Liver (tissue), 3 donors: Measurements from ENCODE around the gene TRAFD1.

Experiments used
- ATF3 ChIP-seq: IDR thresholded peaks from 2 replicates; pipeline ENCODE4 v1.6.1; 2016; ENCODE audit warnings: antibody characterized with exemption
- CTCF ChIP-seq: fragments of 150-350 bp; IDR thresholded peaks from 2 replicates; pipeline ENCODE4 v1.5.1; 2017; ENCODE audit warnings: improper control_type of control experiment, low read depth, low read length; ENCODE audit not compliant: missing input control
- EGR1 ChIP-seq, 2 donors: IDR thresholded peaks; 2 replicates each; pipeline ENCODE4 v1.6.1; 2016 to 2018; ENCODE audit warnings: antibody characterized with exemption in 2 of 2, low read depth in 2 of 2
- FOXA2 ChIP-seq: IDR thresholded peaks from 2 replicates; pipeline ENCODE4 v1.6.1; 2016; ENCODE audit warnings: antibody characterized with exemption
- GABPA ChIP-seq, 2 donors: IDR thresholded peaks in 1 of 2; conservative IDR thresholded peaks in 1 of 2; 2 replicates each; pipeline ENCODE4 v1.6.1; 2016; ENCODE audit warnings: antibody characterized with exemption in 2 of 2, mild to moderate bottlenecking in 1 of 2, moderate library complexity in 1 of 2
- HNF4A ChIP-seq, 2 donors: conservative IDR thresholded peaks; 2 replicates each; pipeline ENCODE4 v1.6.1; 2016; ENCODE audit warnings: antibody characterized with exemption in 2 of 2, mild to moderate bottlenecking in 2 of 2
- MAX ChIP-seq: IDR thresholded peaks from 2 replicates; pipeline ENCODE4 v1.6.1; 2016; ENCODE audit warnings: antibody characterized with exemption
- NR2F2 ChIP-seq: IDR thresholded peaks from 2 replicates; pipeline ENCODE4 v1.6.1; 2016; ENCODE audit warnings: antibody characterized with exemption
- RAD21 ChIP-seq, 2 donors: IDR thresholded peaks; 2 replicates each; pipeline ENCODE4 v1.6.1; 2016; ENCODE audit warnings: antibody characterized with exemption in 2 of 2, mild to moderate bottlenecking in 2 of 2
- REST ChIP-seq: IDR thresholded peaks from 2 replicates; pipeline ENCODE4 v1.6.1; 2016; ENCODE audit warnings: antibody characterized with exemption, mild to moderate bottlenecking
- RXRA ChIP-seq, 2 donors: IDR thresholded peaks; 2 replicates each; pipeline ENCODE4 v1.6.1; 2017 to 2018; ENCODE audit warnings: antibody characterized with exemption in 2 of 2, mild to moderate bottlenecking in 1 of 2
- TAF1 ChIP-seq: conservative IDR thresholded peaks from 2 replicates; pipeline ENCODE4 v1.6.1; 2016; ENCODE audit warnings: antibody characterized with exemption, mild to moderate bottlenecking
- YY1 ChIP-seq: IDR thresholded peaks from 2 replicates; pipeline ENCODE4 v1.6.1; 2016; ENCODE audit warnings: antibody characterized with exemption, mild to moderate bottlenecking
- ZBTB33 ChIP-seq: IDR thresholded peaks from 2 replicates; pipeline ENCODE4 v1.6.1; 2016; ENCODE audit warnings: antibody characterized with exemption
- donor health status: healthy.
- donor health status: healthy.

- no peak for TF ChIP-seq CTCF
- TF ChIP-seq MAX = no peak
- no peak for TF ChIP-seq ATF3
- TF ChIP-seq ZBTB33 = no peak
- no peak for TF ChIP-seq YY1
- TF ChIP-seq TAF1 = no peak
- TF ChIP-seq REST = no peak
- TF ChIP-seq GABPA (IDR thresholded peaks at IDR 0.05 in 1 of 2, conservative IDR thresholded peaks at IDR 0.05 in 1 of 2) = no peak
- no peak for TF ChIP-seq NR2F2
- TF ChIP-seq EGR1 (IDR thresholded peaks at IDR 0.05; ENCODE audit: low read depth in 2 of 2) = no peak
- no peak for TF ChIP-seq FOXA2
- no peak for TF ChIP-seq RAD21 (IDR thresholded peaks at IDR 0.05)
- TF ChIP-seq HNF4A (conservative IDR thresholded peaks at IDR 0.05) = no peak
- no peak for TF ChIP-seq RXRA (IDR thresholded peaks at IDR 0.05)
These were observed 37.5 kb upstream of the TRAFD1 start for GRCh38 chr12:112087851-112088250.
